AG10803 (cell line): Measurements from ENCODE around the gene KAT8.
"Not testable (repeated sequence)": the region's sequence is repeated elsewhere in the genome, so short reads cannot be mapped to it uniquely, and the experiment has no call there.

Source experiments
- DNase-seq: peaks from one replicate; pipeline ENCODE4 v3.0.0; 2010; ENCODE audit warnings: low read depth
- H3K4me3 ChIP-seq: 2 replicates; pipeline ENCODE4 v1.5.1; 2011; ENCODE audit warnings: mild to moderate bottlenecking, low read length, control low read depth
- CTCF ChIP-seq: conservative IDR thresholded peaks from 2 replicates; pipeline ENCODE4 v1.5.1; 2011; ENCODE audit warnings: mild to moderate bottlenecking, low read length, control low read depth, inconsistent platforms

KAT8 gene

GRCh38 chr16:31133046-31133501 lies 15.6 kb downstream of the KAT8 start:
- DNase-seq, result no peak
- no peak overlapping the region for H3K4me3 ChIP-seq
- TF ChIP-seq CTCF, result no peak

GRCh38 chr16:31134091-31134571 lies 16.7 kb downstream of the KAT8 start:
- no peak overlapping the region for H3K4me3 ChIP-seq
- no peak for DNase-seq
- TF ChIP-seq CTCF, result no peak

GRCh38 chr16:31134625-31135534 lies 17.4 kb downstream of the KAT8 start:
- DNase-seq, result peak; percentile 9
- H3K4me3 ChIP-seq, result no peak overlapping the region
- TF ChIP-seq CTCF, result no peak

GRCh38 chr16:31135535-31136286 lies 18.2 kb downstream of the KAT8 start, which contains the start of gene PRSS8:
PRSS8 (minus strand) TSS chr16:31135727; CDS start chr16:31135498, 229 bp downstream.
- DNase-seq, result no peak
- H3K4me3 ChIP-seq, result no peak within 1 kb of the TSS
- no peak for TF ChIP-seq CTCF

- no peak for DNase-seq
- TF ChIP-seq CTCF, result no peak
- no peak overlapping the region for H3K4me3 ChIP-seq
Measured at GRCh38 chr16:31136287-31136662, 18.8 kb downstream of the KAT8 start.

GRCh38 chr16:31136822-31137499 lies 19.5 kb downstream of the KAT8 start:
- not testable (repeated sequence) for DNase-seq, H3K4me3 ChIP-seq
